C4-2B (cell line): ENCODE measurements around the gene DST.

Source experiments
- H3K27ac ChIP-seq: fragments of 450-650 bp; 2 replicates; pipeline ENCODE4 v1.5.1; 2017
- CTCF ChIP-seq: fragments of 450-650 bp; conservative IDR thresholded peaks from 2 replicates; pipeline ENCODE4 v1.5.1; 2017; ENCODE audit warnings: mild to moderate bottlenecking
- ZFX ChIP-seq: fragments of 450-650 bp; IDR thresholded peaks from 2 replicates; pipeline ENCODE4 v1.6.1; 2017

The DST gene

GRCh38 chr6:56517155-56517745 is 125.4 kb downstream of the DST start:
- no peak overlapping the region for H3K27ac ChIP-seq
- TF ChIP-seq ZFX (no peak), CTCF (no peak)

GRCh38 chr6:56516003-56516402 is 126.7 kb downstream of the DST start:
- no peak overlapping the region for H3K27ac ChIP-seq

GRCh38 chr6:56515081-56515905 is 127.4 kb downstream of the DST start:
- no peak overlapping the region for H3K27ac ChIP-seq
- TF ChIP-seq CTCF, result no peak
- TF ChIP-seq ZFX, result no peak

More at GRCh38 chr6:56516003-56516402, 126.7 kb downstream of the DST start:
- no peak for TF ChIP-seq ZFX
- no peak for TF ChIP-seq CTCF

GRCh38 chr6:56514395-56514794 is 128.3 kb downstream of the DST start:
- H3K27ac ChIP-seq, result no peak overlapping the region
- TF ChIP-seq ZFX (no peak), CTCF (no peak)

- H3K27ac ChIP-seq, result no peak overlapping the region
- TF ChIP-seq ZFX (no peak), CTCF (no peak)
Measured at GRCh38 chr6:56513631-56514030, 129.1 kb downstream of the DST start.

GRCh38 chr6:56511591-56511990 is 131.1 kb downstream of the DST start:
- TF ChIP-seq CTCF, result no peak
- TF ChIP-seq ZFX, result no peak
- no peak overlapping the region for H3K27ac ChIP-seq

- TF ChIP-seq ZFX, result no peak
- no peak for TF ChIP-seq CTCF
- no peak overlapping the region for H3K27ac ChIP-seq
Measured at GRCh38 chr6:56510984-56511531, 131.6 kb downstream of the DST start.
